Transverse colon (tissue), 4 donors: ENCODE data around the gene TMEM45A. TPM values are rescaled to one million over a fixed set of nuclear protein-coding genes. Genes with fewer than 3 reads are reported as not detected.

ENCODE experiments used
- DNase-seq: peaks from one replicate; pipeline ENCODE4 v3.0.0-alpha.2; 2019
- H3K27ac ChIP-seq, 4 donors: fragments of 200-600 bp; sonication (generic); 2 replicates each; pipeline ENCODE4 v1.5.1; 2016 to 2018; ENCODE audit warnings: inconsistent platforms in 4 of 4
- H3K27me3 ChIP-seq: fragments of 200-600 bp; sonication (generic); 2 replicates; pipeline ENCODE4 v1.5.1; 2017; ENCODE audit warnings: inconsistent platforms
- H3K36me3 ChIP-seq, 4 donors: fragments of 200-600 bp; sonication (generic); 2 replicates each; pipeline ENCODE4 v1.5.1; 2017 to 2019; ENCODE audit warnings: inconsistent platforms in 4 of 4
- H3K4me1 ChIP-seq, 4 donors: fragments of 200-600 bp; sonication (generic); 2 replicates each; pipeline ENCODE4 v1.5.1; 2017 to 2020; ENCODE audit warnings: inconsistent platforms in 4 of 4
- H3K4me3 ChIP-seq, 4 donors: fragments of 200-600 bp; sonication (generic); 1 replicate in 1 of 4; 2 replicates in 3 of 4; pipeline versions ENCODE4 v1.5.1 to v1.6.1; 2017 to 2019; ENCODE audit warnings: inconsistent platforms in 4 of 4
- H3K9me3 ChIP-seq, 2 donors: fragments of 200-600 bp; sonication (generic); 2 replicates each; pipeline ENCODE4 v1.5.1; 2017 to 2019; ENCODE audit warnings: inconsistent platforms in 2 of 2
- EP300 ChIP-seq: sonication (generic); formaldehyde crosslinking; IDR thresholded peaks from one replicate; pipeline ENCODE4 v1.6.1; 2017; ENCODE audit warnings: antibody characterized with exemption, low read depth
- POLR2A ChIP-seq: fragments of 450-650 bp; IDR thresholded peaks from one replicate; pipeline ENCODE4 v1.6.1; 2016; ENCODE audit warnings: antibody characterized with exemption, mild to moderate bottlenecking, moderate library complexity
- POLR2AphosphoS5 ChIP-seq, 3 donors: sonication (generic); formaldehyde crosslinking; IDR thresholded peaks; one replicate each; pipeline ENCODE4 v1.6.1; 2016; ENCODE audit warnings: antibody characterized with exemption in 3 of 3
- WGBS, 2 donors: methylation state at CpG; one replicate each; pipeline ENCODE4 v1.1.5; 2018; ENCODE audit warnings: low coverage in 1 of 2; 5-methylcytosine and 5-hydroxymethylcytosine counted together
- in situ Hi-C, 4 donors: fragments of 200-750 bp; cut with MboI; loops; one replicate each; pipeline versions ENCODE4 v1.15.0 to v1.15.1; 2017; ENCODE audit warnings: low sequenced_read_pairs in 3 of 4, low pct_ligation_motif_present in 1 of 4, low pct_unique_long_range_greater_than_20kb in 1 of 4
- intact Hi-C: fragments of 100-400 bp; cut with DNase I; formaldehyde crosslinking; loops from one replicate; pipeline ENCODE4 v1.15.1; 2023; ENCODE audit warnings: low total_unique reads
- total RNA-seq, 4 donors: library from RNA; depleted of rRNA; stranded (reverse); fragments of >200 nt; gene quantifications; one replicate each; pipeline ENCODE4 v1.1.0, GENCODE V29; 2016
- TF ChIP-seq, protein P1 (sequence below), 5 experiments: fragments of 200-600 bp in 3 of 5; fragments of 450-650 bp in 2 of 5; sonication (generic) in 3 of 5; IDR thresholded peaks; 1 replicate in 2 of 5; 2 replicates in 3 of 5; pipeline ENCODE4 v1.5.1; 2016 to 2017; ENCODE audit warnings: antibody characterized with exemption in 5 of 5, inconsistent platforms in 3 of 5, mild to moderate bottlenecking in 2 of 5, moderate library complexity in 1 of 5

TMEM45A gene
- total RNA-seq, 4 donors from 2014 or later = 0.60 to 4.1 (median 1.5) TPM

- H3K36me3 ChIP-seq = no peaks in the 10 kb centered on the region
- no peaks in the 10 kb centered on the region for H3K9me3 ChIP-seq
- 90% methylated on average over 3 of the region's 3 CpGs for WGBS, 2 donors
- no peak for DNase-seq
- no peak overlapping the region for H3K4me3 ChIP-seq
- intact Hi-C loops (no loop called here), in situ Hi-C loops (no loop called here)
- H3K27me3 ChIP-seq = no peaks in the 10 kb centered on the region
- no peaks in the 10 kb centered on the region for H3K4me1 ChIP-seq
- TF ChIP-seq POLR2A (no peak), POLR2AphosphoS5 (IDR thresholded peaks at IDR 0.05) (no peak), EP300 (no peak)
- TF ChIP-seq, protein P1, sequence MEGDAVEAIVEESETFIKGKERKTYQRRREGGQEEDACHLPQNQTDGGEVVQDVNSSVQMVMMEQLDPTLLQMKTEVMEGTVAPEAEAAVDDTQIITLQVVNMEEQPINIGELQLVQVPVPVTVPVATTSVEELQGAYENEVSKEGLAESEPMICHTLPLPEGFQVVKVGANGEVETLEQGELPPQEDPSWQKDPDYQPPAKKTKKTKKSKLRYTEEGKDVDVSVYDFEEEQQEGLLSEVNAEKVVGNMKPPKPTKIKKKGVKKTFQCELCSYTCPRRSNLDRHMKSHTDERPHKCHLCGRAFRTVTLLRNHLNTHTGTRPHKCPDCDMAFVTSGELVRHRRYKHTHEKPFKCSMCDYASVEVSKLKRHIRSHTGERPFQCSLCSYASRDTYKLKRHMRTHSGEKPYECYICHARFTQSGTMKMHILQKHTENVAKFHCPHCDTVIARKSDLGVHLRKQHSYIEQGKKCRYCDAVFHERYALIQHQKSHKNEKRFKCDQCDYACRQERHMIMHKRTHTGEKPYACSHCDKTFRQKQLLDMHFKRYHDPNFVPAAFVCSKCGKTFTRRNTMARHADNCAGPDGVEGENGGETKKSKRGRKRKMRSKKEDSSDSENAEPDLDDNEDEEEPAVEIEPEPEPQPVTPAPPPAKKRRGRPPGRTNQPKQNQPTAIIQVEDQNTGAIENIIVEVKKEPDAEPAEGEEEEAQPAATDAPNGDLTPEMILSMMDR (IDR thresholded peaks at IDR 0.05) = no peak
- no peak overlapping the region for H3K27ac ChIP-seq
Observed at GRCh38 chr3:100574536-100574935, 82.1 kb downstream of the TMEM45A start.

DNA sequence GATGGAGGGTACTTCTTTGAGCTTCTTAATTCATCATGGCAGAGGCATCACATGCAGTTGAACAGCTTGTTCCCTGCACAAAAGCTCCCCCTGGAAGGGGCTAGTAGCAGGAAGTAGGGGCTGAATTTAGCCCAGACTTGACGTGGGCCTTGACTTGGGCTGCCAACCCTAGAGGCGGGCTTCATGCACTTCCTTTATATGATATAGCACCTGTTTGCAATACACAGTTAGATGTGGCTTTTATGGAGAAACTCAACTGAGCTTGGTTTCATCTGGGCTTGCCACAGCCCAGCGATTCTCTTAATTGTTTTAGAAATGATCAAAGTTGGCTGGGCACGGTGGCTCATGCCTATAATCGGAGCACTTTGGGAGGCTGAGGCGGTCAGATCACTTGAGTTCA is 83.3 kb downstream of the TMEM45A start:
- in situ Hi-C loops = loop anchor here in 3 of 4 donors (25.0 kb wide), 2 partner anchors 263 to 738 kb away; no protein-coding TSS in a partner anchor
- no peak for TF ChIP-seq POLR2A
- TF ChIP-seq EP300 = no peak
- no peak for TF ChIP-seq POLR2AphosphoS5 (IDR thresholded peaks at IDR 0.05)
- TF ChIP-seq, protein P1 (IDR thresholded peaks at IDR 0.05) = no peak
- no peak for DNase-seq
- Histone ChIP-seq H3K36me3 (no peaks in the 10 kb centered on the region), H3K27me3 (no peaks in the 10 kb centered on the region), H3K27ac (no peak overlapping the region), H3K9me3 (no peaks in the 10 kb centered on the region), H3K4me3 (no peak overlapping the region), H3K4me1 (no peaks in the 10 kb centered on the region)
- intact Hi-C loops = no loop called here
- WGBS, 2 donors = 90% methylated on average over 6 of the region's 6 CpGs; no CpG with 5 or more reads in 1 of the 2 donors

- in situ Hi-C loops (loop anchor here in 3 of 4 donors (25.0 kb wide), 2 partner anchors 265 to 740 kb away; no protein-coding TSS in a partner anchor), intact Hi-C loops (no loop called here)
- no peaks in the 10 kb centered on the region for H3K4me1 ChIP-seq
- no peak for DNase-seq
- no peaks in the 10 kb centered on the region for H3K9me3 ChIP-seq
- H3K36me3 ChIP-seq = no peaks in the 10 kb centered on the region
- 85% methylated on average over 1 of the region's 1 CpG; no CpG with 5 or more reads in 1 of the 2 donors for WGBS, 2 donors
- H3K4me3 ChIP-seq = no peak overlapping the region
- no peaks in the 10 kb centered on the region for H3K27me3 ChIP-seq
- TF ChIP-seq POLR2A = no peak
- TF ChIP-seq EP300 = no peak
- no peak for TF ChIP-seq POLR2AphosphoS5 (IDR thresholded peaks at IDR 0.05)
- TF ChIP-seq, protein P1 (IDR thresholded peaks at IDR 0.05) = no peak
- no peak overlapping the region for H3K27ac ChIP-seq
Observed at GRCh38 chr3:100577382-100578008, 85.1 kb downstream of the TMEM45A start.

- Histone ChIP-seq H3K36me3 (no peaks in the 10 kb centered on the region), H3K4me1 (no peaks in the 10 kb centered on the region), H3K27ac (no peak overlapping the region), H3K9me3 (no peaks in the 10 kb centered on the region), H3K27me3 (no peaks in the 10 kb centered on the region), H3K4me3 (no peak overlapping the region)
- TF ChIP-seq POLR2A (no peak), EP300 (no peak), POLR2AphosphoS5 (IDR thresholded peaks at IDR 0.05) (no peak)
- TF ChIP-seq, protein P1 (IDR thresholded peaks at IDR 0.05) = no peak
- no peak for DNase-seq
- intact Hi-C loops (no loop called here), in situ Hi-C loops (loop anchor here in 3 of 4 donors (25.0 kb wide), 2 partner anchors 266 to 741 kb away; no protein-coding TSS in a partner anchor)
Observed at GRCh38 chr3:100578646-100579045, 86.2 kb downstream of the TMEM45A start.
